ENCODE results near the gene NMT1.

Gene NMT1

DNA sequence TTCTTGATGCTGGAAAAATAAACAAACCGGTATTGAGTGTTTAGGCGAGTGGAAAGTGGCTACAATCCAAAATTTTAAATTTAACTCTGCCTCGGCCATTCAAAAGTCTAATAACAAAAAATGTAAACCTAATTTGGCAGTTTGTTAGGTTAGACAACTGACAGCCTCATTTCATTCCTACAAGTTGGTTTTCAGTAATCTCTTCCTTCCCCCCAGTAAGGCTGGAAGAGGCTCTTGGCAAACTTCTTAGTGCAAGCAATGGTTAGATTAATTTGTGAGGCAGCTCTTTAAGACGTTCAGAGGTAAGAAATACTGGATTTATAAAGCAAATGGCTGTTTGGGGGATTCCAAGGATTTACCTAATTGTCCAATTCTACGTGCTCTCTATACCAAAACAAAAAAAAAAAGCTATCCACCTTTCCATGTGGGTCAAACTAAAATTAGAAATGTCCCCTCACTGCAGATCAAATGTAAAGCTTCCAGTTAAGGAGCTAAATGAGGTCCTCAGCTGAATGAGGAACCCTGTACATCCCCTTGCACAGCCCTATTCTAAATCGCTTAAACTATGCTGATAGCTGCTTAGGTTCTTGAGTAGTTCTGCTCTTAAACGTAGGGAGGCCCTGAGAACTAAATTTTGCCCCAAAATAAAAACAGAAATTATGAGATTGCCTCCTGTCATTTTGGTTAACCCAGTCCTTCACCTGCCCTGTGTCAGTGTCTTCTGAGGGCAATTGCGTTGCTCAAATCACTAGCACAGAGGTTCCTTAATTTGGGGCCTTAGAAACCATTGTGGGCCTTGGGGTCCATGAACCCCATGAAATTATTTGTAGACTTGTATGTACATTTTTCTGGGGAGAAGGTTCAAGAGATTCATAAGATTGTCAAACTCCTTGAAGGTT is 90.0 kb downstream of the NMT1 start:
- DNase-seq (ENCODE audit: low read depth in 2 of 2), result no peak

DNA sequence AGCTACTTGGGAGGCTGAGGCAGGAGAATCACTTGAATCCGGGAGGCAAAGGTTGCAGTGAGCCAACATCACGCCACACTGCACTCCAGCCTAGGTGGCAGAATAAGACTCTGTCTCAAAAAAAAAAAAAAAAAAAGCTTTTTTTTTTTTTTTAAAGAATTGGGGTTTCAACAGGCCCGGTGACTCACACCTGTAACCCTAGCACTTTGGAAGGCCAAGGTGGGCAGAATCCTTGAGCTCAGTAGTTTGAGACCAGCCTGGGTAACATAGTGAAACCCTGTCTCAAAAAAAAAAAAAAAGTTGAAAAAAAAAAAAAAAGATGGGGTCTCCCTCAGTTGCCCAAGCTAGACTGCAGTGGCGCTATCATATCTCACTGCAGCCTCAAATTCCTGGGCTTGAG is 93.9 kb downstream of the NMT1 start:
- no peak for DNase-seq (ENCODE audit: low read depth in 2 of 2)

DNA sequence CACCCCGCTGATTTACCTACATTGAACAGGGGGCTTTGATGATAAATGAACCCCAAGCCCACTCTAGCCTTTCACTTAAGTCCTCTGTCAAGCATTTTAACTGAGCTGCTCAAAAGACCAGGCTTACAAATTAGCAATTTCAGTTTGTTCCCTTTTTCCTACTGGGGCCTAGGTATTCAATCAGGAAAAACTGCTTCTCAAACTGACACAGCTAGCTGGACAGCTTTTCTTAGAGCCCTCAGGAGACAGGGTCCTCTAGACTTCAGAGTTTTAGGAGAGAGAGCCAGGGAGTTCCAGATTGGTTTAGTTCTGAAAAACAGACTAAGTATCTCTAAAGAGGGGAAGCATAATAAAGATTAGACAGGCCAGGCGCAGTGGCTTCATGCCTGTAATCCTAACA is 94.4 kb downstream of the NMT1 start:
- DNase-seq (ENCODE audit: low read depth in 2 of 2), result no peak

DNA sequence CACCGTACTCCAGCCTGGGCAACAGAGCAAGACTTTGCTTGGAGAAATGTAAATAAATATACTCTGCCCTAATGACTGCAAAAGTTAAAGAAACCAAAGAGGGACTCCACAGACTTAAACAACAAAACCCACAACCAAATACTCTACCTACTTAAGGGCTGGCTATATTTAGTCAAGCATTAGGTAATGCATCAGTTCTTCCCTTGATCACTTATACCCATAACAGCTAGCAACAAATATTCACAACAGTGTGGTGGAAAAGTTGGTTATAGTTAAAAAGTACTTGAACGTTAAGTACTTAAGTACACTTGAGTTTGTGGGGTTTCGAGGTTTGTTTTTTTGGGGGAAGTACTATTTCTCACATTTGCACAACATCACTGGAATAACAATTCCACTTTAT is 95.1 kb downstream of the NMT1 start:
- DNase-seq (ENCODE audit: low read depth in 2 of 2), result no peak
